Measurements from ENCODE around the gene MRPS27.

Gene MRPS27

GRCh38 chr5:72353046-72353445 is 33.0 kb upstream of the MRPS27 start:
- in situ Hi-C loops (cut with HindIII; ENCODE audit: low sequenced_read_pairs) = no loop called here
- no peak overlapping the region for H3K4me3 ChIP-seq (ENCODE audit: low read depth, low read length)
- peak; percentile 66 for DNase-seq (ENCODE audit: low read depth, low spot score)
- TF ChIP-seq CTCF (IDR thresholded peaks at IDR 0.05; ENCODE audit: low read depth, low read length) = no peak

- no peak for DNase-seq (ENCODE audit: low read depth, low spot score)
- in situ Hi-C loops (cut with HindIII; ENCODE audit: low sequenced_read_pairs) = no loop called here
- no peak for TF ChIP-seq CTCF (IDR thresholded peaks at IDR 0.05; ENCODE audit: low read depth, low read length)
- no peak overlapping the region for H3K4me3 ChIP-seq (ENCODE audit: low read depth, low read length)
Measured at GRCh38 chr5:72352616-72353015, 32.6 kb upstream of the MRPS27 start.

- DNase-seq (ENCODE audit: low read depth, low spot score) = no peak
- H3K4me3 ChIP-seq (ENCODE audit: low read depth, low read length) = no peak overlapping the region
- in situ Hi-C loops (cut with HindIII; ENCODE audit: low sequenced_read_pairs) = no loop called here
- no peak for TF ChIP-seq CTCF (IDR thresholded peaks at IDR 0.05; ENCODE audit: low read depth, low read length)
Measured at GRCh38 chr5:72351376-72351775, 31.3 kb upstream of the MRPS27 start.

- in situ Hi-C loops (cut with HindIII; ENCODE audit: low sequenced_read_pairs) = no loop called here
- TF ChIP-seq CTCF (IDR thresholded peaks at IDR 0.05; ENCODE audit: low read depth, low read length) = no peak
- DNase-seq (ENCODE audit: low read depth, low spot score) = peak; percentile 95
- no peak overlapping the region for H3K4me3 ChIP-seq (ENCODE audit: low read depth, low read length)
Measured at GRCh38 chr5:72347801-72348308, 27.8 kb upstream of the MRPS27 start.

GRCh38 chr5:72346398-72346797 is 26.4 kb upstream of the MRPS27 start:
- no peak for TF ChIP-seq CTCF (IDR thresholded peaks at IDR 0.05; ENCODE audit: low read depth, low read length)
- no peak for DNase-seq (ENCODE audit: low read depth, low spot score)
- in situ Hi-C loops (cut with HindIII; ENCODE audit: low sequenced_read_pairs) = no loop called here
- H3K4me3 ChIP-seq (ENCODE audit: low read depth, low read length) = no peak overlapping the region

GRCh38 chr5:72338689-72339209 is 18.7 kb upstream of the MRPS27 start:
- H3K4me3 ChIP-seq (ENCODE audit: low read depth, low read length) = no peak overlapping the region
- in situ Hi-C loops (cut with HindIII; ENCODE audit: low sequenced_read_pairs) = no loop called here
- DNase-seq (ENCODE audit: low read depth, low spot score) = no peak
- TF ChIP-seq CTCF (IDR thresholded peaks at IDR 0.05; ENCODE audit: low read depth, low read length) = no peak

Data from astrocyte of the spinal cord (primary cell).